ENCODE data around the gene SNX5. TPM values are rescaled to one million over a fixed set of nuclear protein-coding genes. Genes with fewer than 3 reads are reported as not detected.

The SNX5 gene
- total RNA-seq, 1 donor from 2014 or later, result 174 TPM

- intact Hi-C loops (cut with micrococcal nuclease), result no loop called here
These were observed 22.6 kb downstream of the SNX5 start for GRCh38 chr20:17946040-17946439.

GRCh38 chr20:17944854-17945474, 23.6 kb downstream of the SNX5 start:
- intact Hi-C loops (cut with micrococcal nuclease), result no loop called here

GRCh38 chr20:17943343-17943742, 25.3 kb downstream of the SNX5 start:
- intact Hi-C loops (cut with micrococcal nuclease), result no loop called here

GRCh38 chr20:17941826-17942196, 26.8 kb downstream of the SNX5 start:
- intact Hi-C loops (cut with micrococcal nuclease), result loop anchor here (2.0 kb wide), 1 partner anchor 13 kb away; no protein-coding TSS in a partner anchor

- intact Hi-C loops (cut with micrococcal nuclease), result loop anchor here (2.0 kb wide), 1 partner anchor 14 kb away; no protein-coding TSS in a partner anchor
These were observed 27.3 kb downstream of the SNX5 start for GRCh38 chr20:17941087-17941825.

GRCh38 chr20:17940224-17940971, 28.2 kb downstream of the SNX5 start:
- intact Hi-C loops (cut with micrococcal nuclease), result loop anchor here (2.0 kb wide), 1 partner anchor 14 kb away; no protein-coding TSS in a partner anchor

GRCh38 chr20:17939622-17940223, 28.9 kb downstream of the SNX5 start:
- intact Hi-C loops (cut with micrococcal nuclease), result loop anchor here (1.0 to 2.0 kb wide), 7 partner anchors 15 to 434 kb away; partner anchors contain the start of genes MGME1 and RRBP1

GRCh38 chr20:17938871-17939619, 29.5 kb downstream of the SNX5 start:
- intact Hi-C loops (cut with micrococcal nuclease), result loop anchor here (1.0 to 2.0 kb wide), 6 partner anchors 30 to 434 kb away; partner anchors contain the start of genes MGME1 and RRBP1

GRCh38 chr20:17936761-17937732, 31.5 kb downstream of the SNX5 start:
- intact Hi-C loops (cut with micrococcal nuclease), result no loop called here

GRCh38 chr20:17936286-17936760, 32.3 kb downstream of the SNX5 start:
- intact Hi-C loops (cut with micrococcal nuclease), result no loop called here

GRCh38 chr20:17935761-17936160, 32.8 kb downstream of the SNX5 start:
- intact Hi-C loops (cut with micrococcal nuclease), result no loop called here

- intact Hi-C loops (cut with micrococcal nuclease), result no loop called here
These were observed 33.4 kb downstream of the SNX5 start for GRCh38 chr20:17935186-17935585.

GRCh38 chr20:17934141-17934862, 34.3 kb downstream of the SNX5 start:
- intact Hi-C loops (cut with micrococcal nuclease), result no loop called here

- intact Hi-C loops (cut with micrococcal nuclease), result no loop called here
These were observed 34.9 kb downstream of the SNX5 start for GRCh38 chr20:17933711-17934110.

- intact Hi-C loops (cut with micrococcal nuclease), result no loop called here
These were observed 35.5 kb downstream of the SNX5 start for GRCh38 chr20:17933121-17933520.

GRCh38 chr20:17932396-17932795, 36.2 kb downstream of the SNX5 start:
- intact Hi-C loops (cut with micrococcal nuclease), result no loop called here

- intact Hi-C loops (cut with micrococcal nuclease), result no loop called here
These were observed 37.1 kb downstream of the SNX5 start for GRCh38 chr20:17931513-17931912.

- intact Hi-C loops (cut with micrococcal nuclease), result no loop called here
These were observed 39.8 kb downstream of the SNX5 start for GRCh38 chr20:17928633-17929311.
